ENCODE results near the gene IBA57.
A peak's percentile ranks its signal among the peaks of the same experiment; 100 is the strongest.

The IBA57 gene

DNA sequence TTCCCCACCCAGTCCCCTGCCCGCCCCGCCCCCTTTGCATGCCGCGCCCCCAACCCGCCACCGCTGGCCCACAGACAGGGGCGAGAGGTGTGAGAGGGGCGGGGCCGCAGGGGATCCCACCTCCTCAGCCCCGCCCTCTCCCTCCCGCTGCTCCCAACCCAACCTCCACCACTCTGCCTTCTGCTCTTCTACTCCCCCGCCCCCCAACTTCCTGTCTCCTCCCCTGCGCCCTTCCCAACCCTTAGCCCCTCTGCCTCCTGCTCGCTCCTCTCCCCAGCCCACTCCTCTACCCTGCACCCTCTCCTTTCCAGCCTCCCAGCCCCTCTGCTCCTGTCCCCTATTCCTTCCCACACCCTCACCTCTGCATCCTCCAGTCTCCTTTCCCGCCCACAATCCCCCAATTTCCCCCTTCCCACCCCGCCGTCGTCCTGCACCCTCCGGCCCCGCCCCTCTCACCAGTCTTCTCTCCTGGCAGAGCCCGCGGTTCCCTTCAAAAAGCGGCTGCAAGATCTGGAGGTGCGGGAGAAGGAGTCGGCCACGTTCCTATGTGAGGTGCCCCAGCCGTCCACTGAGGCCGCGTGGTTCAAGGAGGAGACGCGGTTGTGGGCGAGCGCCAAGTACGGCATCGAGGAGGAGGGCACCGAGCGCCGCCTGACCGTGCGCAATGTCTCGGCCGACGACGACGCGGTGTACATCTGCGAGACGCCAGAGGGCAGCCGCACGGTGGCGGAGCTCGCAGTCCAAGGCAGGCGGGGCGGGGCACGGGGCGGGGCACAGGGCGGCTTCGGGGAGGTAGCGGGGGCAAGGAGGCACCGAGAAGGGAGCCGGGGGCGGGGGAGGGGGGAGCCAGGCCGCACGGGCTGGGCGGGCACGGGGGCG, 47.6 kb downstream of the IBA57 start:
- TF ChIP-seq, protein P1, sequence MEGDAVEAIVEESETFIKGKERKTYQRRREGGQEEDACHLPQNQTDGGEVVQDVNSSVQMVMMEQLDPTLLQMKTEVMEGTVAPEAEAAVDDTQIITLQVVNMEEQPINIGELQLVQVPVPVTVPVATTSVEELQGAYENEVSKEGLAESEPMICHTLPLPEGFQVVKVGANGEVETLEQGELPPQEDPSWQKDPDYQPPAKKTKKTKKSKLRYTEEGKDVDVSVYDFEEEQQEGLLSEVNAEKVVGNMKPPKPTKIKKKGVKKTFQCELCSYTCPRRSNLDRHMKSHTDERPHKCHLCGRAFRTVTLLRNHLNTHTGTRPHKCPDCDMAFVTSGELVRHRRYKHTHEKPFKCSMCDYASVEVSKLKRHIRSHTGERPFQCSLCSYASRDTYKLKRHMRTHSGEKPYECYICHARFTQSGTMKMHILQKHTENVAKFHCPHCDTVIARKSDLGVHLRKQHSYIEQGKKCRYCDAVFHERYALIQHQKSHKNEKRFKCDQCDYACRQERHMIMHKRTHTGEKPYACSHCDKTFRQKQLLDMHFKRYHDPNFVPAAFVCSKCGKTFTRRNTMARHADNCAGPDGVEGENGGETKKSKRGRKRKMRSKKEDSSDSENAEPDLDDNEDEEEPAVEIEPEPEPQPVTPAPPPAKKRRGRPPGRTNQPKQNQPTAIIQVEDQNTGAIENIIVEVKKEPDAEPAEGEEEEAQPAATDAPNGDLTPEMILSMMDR (conservative IDR thresholded peaks at IDR 0.05; ENCODE audit: low read depth, low read length), result peak; percentile 42
- peak overlapping the region; percentile 85 for H2AFZ ChIP-seq (ENCODE audit: low read depth)
- peak overlapping the region; percentile 70 for H3K9ac ChIP-seq
- H3K4me3 ChIP-seq (IDR thresholded peaks at IDR 0.05; ENCODE audit: insufficient read depth, low read depth, low read length), result peak overlapping the region; percentile 60
- H3K4me1 ChIP-seq (ENCODE audit: low read depth, poor library complexity, severe bottlenecking), result no peaks in the 10 kb centered on the region
- no peaks in the 10 kb centered on the region for H3K27me3 ChIP-seq (ENCODE audit: insufficient read depth, low read depth)
- H3K36me3 ChIP-seq (ENCODE audit: insufficient read depth), result no peaks in the 10 kb centered on the region
- H3K79me2 ChIP-seq (ENCODE audit: insufficient read depth, low read depth), result no peaks in the 10 kb centered on the region
- peak overlapping the region; percentile 61 for H3K27ac ChIP-seq
- peak overlapping the region; percentile 71 for H3K4me2 ChIP-seq
- H4K20me1 ChIP-seq (ENCODE audit: insufficient read depth), result no peaks in the 10 kb centered on the region

GRCh38 chr1:228213917-228214808, 48.6 kb downstream of the IBA57 start:
- no peak overlapping the region for H3K4me2 ChIP-seq
- no peaks in the 10 kb centered on the region for H3K4me1 ChIP-seq (ENCODE audit: low read depth, poor library complexity, severe bottlenecking)
- H3K79me2 ChIP-seq (ENCODE audit: insufficient read depth, low read depth), result no peaks in the 10 kb centered on the region
- no peaks in the 10 kb centered on the region for H3K36me3 ChIP-seq (ENCODE audit: insufficient read depth)
- H4K20me1 ChIP-seq (ENCODE audit: insufficient read depth), result no peaks in the 10 kb centered on the region
- TF ChIP-seq, protein P1 (conservative IDR thresholded peaks at IDR 0.05; ENCODE audit: low read depth, low read length), result no peak
- H2AFZ ChIP-seq (ENCODE audit: low read depth), result no peak overlapping the region
- no peak overlapping the region for H3K27ac ChIP-seq
- H3K9ac ChIP-seq, result no peak overlapping the region
- no peak overlapping the region for H3K4me3 ChIP-seq (IDR thresholded peaks at IDR 0.05; ENCODE audit: insufficient read depth, low read depth, low read length)
- no peaks in the 10 kb centered on the region for H3K27me3 ChIP-seq (ENCODE audit: insufficient read depth, low read depth)

DNA sequence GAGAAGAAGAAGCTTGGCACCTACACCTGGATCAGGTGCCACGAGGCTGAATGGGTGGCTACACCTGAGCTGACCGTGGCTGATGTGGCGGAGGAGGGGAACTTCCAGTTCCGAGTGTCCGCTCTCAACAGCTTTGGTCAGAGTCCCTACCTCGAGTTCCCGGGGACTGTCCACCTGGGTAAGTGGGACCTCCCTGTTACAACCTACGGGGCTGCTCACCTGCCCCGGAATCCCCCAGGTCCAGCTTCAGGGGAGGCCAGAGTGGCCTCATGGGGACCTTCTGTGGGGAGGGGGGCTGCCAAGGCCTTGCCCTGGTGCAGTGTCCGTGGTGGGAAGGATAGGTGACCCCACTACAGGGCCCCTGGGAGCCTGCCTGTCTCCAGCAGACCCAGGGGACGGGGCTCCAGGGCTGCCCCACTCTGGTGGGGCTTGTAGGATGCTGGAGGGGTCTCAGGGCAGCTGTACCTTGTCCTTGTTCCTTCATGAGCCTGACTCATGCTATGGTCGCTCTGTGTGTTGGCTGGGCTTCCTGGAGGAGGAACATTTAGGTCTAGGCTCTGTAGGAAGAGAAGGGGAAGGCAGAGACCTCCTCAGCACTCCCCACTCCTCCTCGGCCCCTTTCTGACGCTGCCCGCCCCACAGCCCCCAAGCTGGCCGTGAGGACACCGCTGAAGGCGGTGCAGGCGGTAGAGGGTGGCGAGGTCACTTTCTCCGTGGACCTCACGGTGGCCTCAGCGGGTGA, 49.5 kb downstream of the IBA57 start:
- Histone ChIP-seq H3K4me2 (no peak overlapping the region), H3K9ac (no peak overlapping the region), H3K36me3 (ENCODE audit: insufficient read depth) (no peaks in the 10 kb centered on the region), H3K4me3 (IDR thresholded peaks at IDR 0.05; ENCODE audit: insufficient read depth, low read depth, low read length) (no peak overlapping the region), H4K20me1 (ENCODE audit: insufficient read depth) (no peaks in the 10 kb centered on the region), H3K27me3 (ENCODE audit: insufficient read depth, low read depth) (no peaks in the 10 kb centered on the region), H3K27ac (no peak overlapping the region), H3K79me2 (ENCODE audit: insufficient read depth, low read depth) (no peaks in the 10 kb centered on the region), H2AFZ (ENCODE audit: low read depth) (no peak overlapping the region), H3K4me1 (ENCODE audit: low read depth, poor library complexity, severe bottlenecking) (no peaks in the 10 kb centered on the region)
- TF ChIP-seq, protein P1 (conservative IDR thresholded peaks at IDR 0.05; ENCODE audit: low read depth, low read length), result no peak

GRCh38 chr1:228215663-228216116, 50.1 kb downstream of the IBA57 start:
- no peaks in the 10 kb centered on the region for H3K36me3 ChIP-seq (ENCODE audit: insufficient read depth)
- no peak overlapping the region for H3K9ac ChIP-seq

More at GRCh38 chr1:228215663-228216116, 50.1 kb downstream of the IBA57 start:
- H3K4me1 ChIP-seq (ENCODE audit: low read depth, poor library complexity, severe bottlenecking), result no peaks in the 10 kb centered on the region
- H3K4me3 ChIP-seq (IDR thresholded peaks at IDR 0.05; ENCODE audit: insufficient read depth, low read depth, low read length), result no peak overlapping the region
- H3K79me2 ChIP-seq (ENCODE audit: insufficient read depth, low read depth), result no peaks in the 10 kb centered on the region
- no peaks in the 10 kb centered on the region for H3K27me3 ChIP-seq (ENCODE audit: insufficient read depth, low read depth)
- TF ChIP-seq, protein P1 (conservative IDR thresholded peaks at IDR 0.05; ENCODE audit: low read depth, low read length), result no peak
- H4K20me1 ChIP-seq (ENCODE audit: insufficient read depth), result no peaks in the 10 kb centered on the region
- H2AFZ ChIP-seq (ENCODE audit: low read depth), result no peak overlapping the region
- H3K4me2 ChIP-seq, result no peak overlapping the region
- H3K27ac ChIP-seq, result no peak overlapping the region
